Mesodermal cell (in vitro differentiated cells): ENCODE measurements around the gene IPCEF1.

Experiments used
- H3K27ac ChIP-seq: 2 replicates; pipeline ENCODE4 v1.7.0; 2013; ENCODE audit warnings: mild to moderate bottlenecking, low read depth, low read length, moderate library complexity; ENCODE audit not compliant: severe bottlenecking
- H3K36me3 ChIP-seq: 2 replicates; pipeline ENCODE4 v1.7.1; 2013; ENCODE audit warnings: mild to moderate bottlenecking, low read length, moderate library complexity; ENCODE audit not compliant: control insufficient read depth, insufficient read depth
- H3K4me1 ChIP-seq: one replicate; pipeline ENCODE4 v1.7.1; 2013; ENCODE audit warnings: mild to moderate bottlenecking, low read length; ENCODE audit not compliant: insufficient read depth, control insufficient read depth, poor library complexity, severe bottlenecking
- H3K4me3 ChIP-seq: 2 replicates; pipeline ENCODE4 v1.7.0; 2013; ENCODE audit warnings: low read length, control low read depth, mild to moderate bottlenecking; ENCODE audit not compliant: insufficient read depth, poor library complexity, severe bottlenecking; ENCODE audit errors: extremely low read depth
- H3K9me3 ChIP-seq: 2 replicates; pipeline ENCODE4 v1.7.1; 2013; ENCODE audit warnings: mild to moderate bottlenecking, low read length, moderate library complexity; ENCODE audit not compliant: control insufficient read depth
- WGBS, 2 experiments: methylation state at CpG; one replicate each; pipeline ENCODE4 v1.1.5; 2013; ENCODE audit warnings: missing lambda C conversion rate in 2 of 2; ENCODE audit not compliant: insufficient coverage in 2 of 2; 5-methylcytosine and 5-hydroxymethylcytosine counted together

Gene IPCEF1

DNA sequence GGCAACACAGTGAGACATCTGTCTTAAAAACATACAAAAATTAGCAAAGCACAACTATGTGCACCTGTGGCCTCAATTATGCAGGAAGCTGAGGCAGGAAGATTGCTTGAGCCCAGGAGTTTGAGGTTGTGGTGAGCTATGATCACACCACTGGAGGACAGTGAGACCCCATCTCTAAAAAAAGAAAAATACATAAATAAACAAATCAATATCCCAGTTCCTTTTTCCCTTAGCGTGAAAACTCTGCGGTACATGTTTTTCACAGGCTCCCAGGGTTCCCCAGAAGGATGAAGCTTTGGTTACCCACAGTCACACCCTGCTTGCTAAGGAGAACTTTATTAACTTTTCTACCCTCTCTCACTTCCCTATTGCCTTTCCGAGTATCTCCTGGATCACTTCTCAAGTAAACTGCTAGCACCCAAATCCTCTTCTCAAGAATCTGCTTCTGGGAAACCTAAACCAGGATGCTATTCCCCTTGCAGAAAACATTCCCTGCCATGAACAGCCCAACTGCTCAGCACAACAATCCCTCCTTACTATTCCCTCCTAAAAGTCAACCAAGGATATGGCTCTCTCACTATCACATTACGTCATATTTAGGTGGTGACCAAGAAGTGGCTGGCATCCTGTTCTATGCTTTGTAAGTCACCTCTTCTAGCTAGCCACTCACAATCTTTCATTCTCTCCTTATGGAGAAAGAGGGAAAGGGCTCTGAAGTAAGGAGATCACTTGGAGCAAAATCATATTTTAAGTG is 122.4 kb downstream of the IPCEF1 start:
- no peaks in the 10 kb centered on the region for H3K9me3 ChIP-seq
- H3K27ac ChIP-seq, result no peak overlapping the region
- WGBS, 2 experiments, result 90 to 93% methylated on average over 3 of the region's 4 CpGs
- H3K4me1 ChIP-seq, result no peaks in the 10 kb centered on the region
- H3K4me3 ChIP-seq, result no peak overlapping the region
- no peaks in the 10 kb centered on the region for H3K36me3 ChIP-seq

DNA sequence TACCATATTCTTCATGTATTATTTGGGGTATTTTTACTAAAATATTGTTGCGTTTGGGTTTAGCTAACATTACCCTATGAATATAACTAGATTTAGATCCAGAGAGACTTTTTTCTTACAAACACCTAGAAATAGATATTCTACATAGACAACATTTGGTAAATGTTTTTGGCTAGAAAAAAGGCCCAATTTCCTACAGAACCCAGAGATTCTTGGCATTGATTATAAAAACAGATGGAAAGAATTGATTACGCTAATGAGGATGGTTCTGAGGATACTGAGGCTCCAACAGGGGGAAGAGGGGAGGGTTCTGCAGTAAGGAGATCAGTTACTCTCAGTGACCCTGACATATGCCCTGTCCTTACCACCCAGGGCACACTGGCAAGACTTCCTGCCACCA is 123.2 kb downstream of the IPCEF1 start:
- Histone ChIP-seq H3K4me1 (no peaks in the 10 kb centered on the region), H3K4me3 (no peak overlapping the region), H3K36me3 (no peaks in the 10 kb centered on the region), H3K27ac (no peak overlapping the region), H3K9me3 (no peaks in the 10 kb centered on the region)
- WGBS, 2 experiments, result 100% methylated on average over 1 of the region's 2 CpGs; no CpG with 5 or more reads in 1 of the 2 experiments

DNA sequence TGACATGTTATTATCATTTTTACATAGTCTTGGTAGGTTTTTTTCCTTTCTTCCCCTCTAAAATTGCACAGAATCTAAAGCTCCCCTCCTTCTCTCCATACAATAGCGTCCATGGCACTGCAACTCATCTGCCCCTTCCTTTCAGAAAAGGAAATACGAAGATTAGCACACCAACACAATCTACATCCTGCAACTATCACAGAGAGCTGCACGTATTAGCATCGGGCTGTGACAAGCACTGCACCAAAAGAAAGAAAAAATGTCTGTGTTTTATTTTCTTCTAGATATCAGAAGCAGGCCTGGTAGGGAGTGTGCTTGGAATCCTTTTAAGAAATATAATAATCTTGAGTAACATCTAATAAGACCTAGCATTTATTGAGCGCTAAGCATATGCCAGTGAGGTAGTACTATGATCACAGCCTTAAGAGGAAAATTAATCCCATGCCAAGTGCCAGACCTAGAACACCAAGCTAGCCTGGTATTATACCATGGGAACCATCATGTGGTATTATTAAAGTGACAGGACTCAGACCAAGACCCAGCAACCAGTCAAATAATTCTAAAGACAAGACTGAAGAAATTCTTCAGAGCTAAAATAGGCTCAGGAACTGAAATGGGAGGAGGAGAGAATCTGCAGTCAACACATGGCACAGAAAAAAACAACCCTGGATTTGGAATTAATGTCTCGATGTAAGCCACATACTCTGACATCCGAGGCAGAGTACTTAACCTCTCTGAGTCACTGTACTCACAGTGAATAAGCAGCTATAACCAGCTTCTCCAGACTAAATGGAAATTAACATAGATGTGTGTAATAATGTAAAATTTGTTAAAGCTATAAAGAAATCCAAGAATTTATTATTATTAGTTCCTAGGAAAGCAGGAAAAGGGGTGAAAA is 124.3 kb downstream of the IPCEF1 start:
- H3K4me1 ChIP-seq, result no peaks in the 10 kb centered on the region
- WGBS, 2 experiments, result 100% methylated on average over 1 of the region's 7 CpGs; no CpG with 5 or more reads in 1 of the 2 experiments
- no peak overlapping the region for H3K27ac ChIP-seq
- H3K9me3 ChIP-seq, result no peaks in the 10 kb centered on the region
- H3K36me3 ChIP-seq, result no peaks in the 10 kb centered on the region
- no peak overlapping the region for H3K4me3 ChIP-seq

GRCh38 chr6:154230910-154231595 is 125.5 kb downstream of the IPCEF1 start:
- Histone ChIP-seq H3K4me3 (no peak overlapping the region), H3K27ac (no peak overlapping the region), H3K9me3 (no peaks in the 10 kb centered on the region), H3K4me1 (no peaks in the 10 kb centered on the region), H3K36me3 (no peaks in the 10 kb centered on the region)
- 96 to 100% methylated on average over 3 to 4 of the region's 5 CpGs for whole genome bisulfite sequencing, 2 experiments

DNA sequence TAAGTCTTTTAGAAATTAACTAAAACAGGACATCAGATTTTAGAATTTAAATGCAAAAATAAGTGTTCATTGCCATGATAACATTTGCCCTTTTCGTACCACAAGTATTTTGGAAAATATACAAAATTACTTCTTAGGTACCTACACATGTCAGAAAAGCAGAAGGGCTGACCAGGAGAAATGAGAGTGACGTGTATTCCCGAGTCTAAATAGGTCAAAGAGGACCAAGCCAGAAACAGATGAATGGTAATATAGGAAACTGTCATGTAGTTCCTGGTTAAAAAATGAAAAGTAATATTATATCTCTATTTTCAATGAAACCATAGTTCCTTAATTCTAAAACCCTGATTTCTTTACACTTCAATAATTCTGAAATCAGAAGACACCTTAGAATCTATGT is 126.2 kb downstream of the IPCEF1 start:
- H3K4me1 ChIP-seq, result no peaks in the 10 kb centered on the region
- no peak overlapping the region for H3K4me3 ChIP-seq
- no peak overlapping the region for H3K27ac ChIP-seq
- no CpG with 5 or more reads among the region's 3 CpGs for WGBS, 2 experiments
- no peaks in the 10 kb centered on the region for H3K9me3 ChIP-seq
- no peaks in the 10 kb centered on the region for H3K36me3 ChIP-seq

DNA sequence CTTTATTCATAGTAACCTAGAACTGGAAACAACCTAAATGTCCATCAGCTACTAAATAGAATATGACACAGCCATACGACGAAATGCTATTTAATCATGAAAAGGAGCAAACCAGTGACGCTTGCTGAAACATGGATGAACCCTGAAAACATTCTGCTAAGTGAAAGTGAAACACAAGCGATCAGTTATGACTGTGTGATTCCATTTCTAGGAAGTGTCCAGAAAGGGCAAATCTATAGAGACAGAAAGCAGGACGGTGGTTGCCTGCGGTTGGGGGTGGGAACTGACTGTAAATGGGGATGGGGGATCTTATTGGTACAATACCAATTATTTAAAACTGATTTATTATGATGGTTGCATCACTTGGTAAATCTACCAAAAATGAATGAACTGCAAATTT is 126.8 kb downstream of the IPCEF1 start:
- Histone ChIP-seq H3K9me3 (no peaks in the 10 kb centered on the region), H3K4me1 (no peaks in the 10 kb centered on the region)
- 85 to 91% methylated on average over 4 of the region's 6 CpGs for WGBS, 2 experiments

DNA sequence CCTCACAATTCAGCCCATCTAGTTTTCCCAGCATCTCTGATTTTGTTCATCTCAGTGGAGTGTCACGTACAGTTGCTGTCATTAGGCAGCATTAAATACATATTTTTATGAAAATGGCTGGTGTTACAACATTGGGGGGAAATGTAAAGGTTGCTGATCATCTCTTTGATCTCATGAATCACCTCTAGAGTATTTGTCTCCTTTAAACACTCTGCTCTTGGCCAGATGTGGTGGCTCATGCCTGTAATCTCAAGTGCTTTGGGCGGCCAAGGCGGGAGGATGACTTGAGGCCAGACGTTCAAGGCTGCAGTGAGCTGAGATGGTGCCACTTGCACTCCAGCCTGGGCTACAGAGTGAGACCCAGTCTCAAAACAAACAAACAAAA is 128.1 kb downstream of the IPCEF1 start:
- H3K27ac ChIP-seq, result no peak overlapping the region
- no peaks in the 10 kb centered on the region for H3K4me1 ChIP-seq
- 89% methylated on average over 3 of the region's 4 CpGs; no CpG with 5 or more reads in 1 of the 2 experiments for WGBS, 2 experiments
- H3K9me3 ChIP-seq, result no peaks in the 10 kb centered on the region
- H3K36me3 ChIP-seq, result no peaks in the 10 kb centered on the region
- H3K4me3 ChIP-seq, result no peak overlapping the region

More for the DNA sequence above, 126.8 kb downstream of the IPCEF1 start:
- Histone ChIP-seq H3K27ac (no peak overlapping the region), H3K4me3 (no peak overlapping the region), H3K36me3 (no peaks in the 10 kb centered on the region)

- Histone ChIP-seq H3K4me1 (no peaks in the 10 kb centered on the region), H3K36me3 (no peaks in the 10 kb centered on the region), H3K27ac (no peak overlapping the region), H3K9me3 (no peaks in the 10 kb centered on the region), H3K4me3 (no peak overlapping the region)
- 72 to 84% methylated on average over 3 to 5 of the region's 7 CpGs for WGBS, 2 experiments
These were observed 128.6 kb downstream of the IPCEF1 start for GRCh38 chr6:154227862-154228520.

DNA sequence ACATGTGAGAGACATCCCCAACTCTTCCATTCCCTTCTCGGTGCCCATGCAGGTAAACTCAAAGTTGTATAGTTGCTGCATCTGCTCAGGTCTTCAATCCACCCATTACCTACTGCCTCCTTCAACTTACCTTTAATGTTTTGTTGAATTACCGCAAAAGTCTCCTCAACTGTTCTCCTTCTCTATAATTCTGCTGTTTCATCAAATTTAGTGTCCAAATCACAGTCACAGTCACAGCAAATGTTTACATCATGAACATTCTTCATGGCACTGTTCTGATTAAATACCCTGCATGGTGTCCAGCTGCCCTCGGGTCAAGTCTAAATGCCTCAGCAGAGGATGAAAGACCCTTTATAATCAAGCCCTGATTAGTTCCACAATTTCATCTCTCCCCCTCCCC is 130.1 kb downstream of the IPCEF1 start:
- H3K4me3 ChIP-seq, result no peak overlapping the region
- H3K36me3 ChIP-seq, result no peaks in the 10 kb centered on the region
- no peak overlapping the region for H3K27ac ChIP-seq
- 87 to 100% methylated on average over 2 to 3 of the region's 3 CpGs for WGBS, 2 experiments
- H3K9me3 ChIP-seq, result no peaks in the 10 kb centered on the region
- no peaks in the 10 kb centered on the region for H3K4me1 ChIP-seq

GRCh38 chr6:154223296-154223695 is 133.3 kb downstream of the IPCEF1 start:
- Histone ChIP-seq H3K36me3 (no peaks in the 10 kb centered on the region), H3K4me1 (peaks cover 4% of the 10 kb centered on the region), H3K4me3 (no peak overlapping the region), H3K27ac (no peak overlapping the region), H3K9me3 (no peaks in the 10 kb centered on the region)
- 88 to 100% methylated on average over 1 of the region's 2 CpGs for WGBS, 2 experiments
